Measurements from ENCODE around the gene RSU1. TPM values are rescaled to one million over a fixed set of nuclear protein-coding genes. Genes with fewer than 3 reads are reported as not detected.

RSU1 gene
- total RNA-seq, 1 experiment from 2014 or later, result 29.5 TPM

- Histone ChIP-seq H4K20me1 (ENCODE audit: insufficient read depth) (no peaks in the 10 kb centered on the region), H3K9me2 (ENCODE audit: insufficient read depth) (no peaks in the 10 kb centered on the region), H3K9ac (ENCODE audit: low read length) (no peak overlapping the region), H2AFZ (ENCODE audit: low read depth, low read length, poor library complexity, severe bottlenecking) (no peak overlapping the region), H3K36me3 (ENCODE audit: control insufficient read depth in 1 of 2, insufficient read depth in 2 of 2, low read length in 2 of 2) (no peaks in the 10 kb centered on the region), H3K4me1 (ENCODE audit: control insufficient read depth in 1 of 2, insufficient read depth in 2 of 2, low read length in 2 of 2) (no peaks in the 10 kb centered on the region), H3K4me2 (ENCODE audit: low read length) (no peak overlapping the region), H3K4me3 (replicated peaks in 1 of 2; ENCODE audit: low read depth in 1 of 2, low read length in 2 of 2) (no peak overlapping the region), H3K27ac (ENCODE audit: low read depth, low read length) (no peak overlapping the region), H3K27me3 (ENCODE audit: insufficient read depth, low read length) (no peaks in the 10 kb centered on the region), H3K9me3 (ENCODE audit: control insufficient read depth in 1 of 2, insufficient read depth in 1 of 2, low read depth in 1 of 2, low read length in 2 of 2) (no peaks in the 10 kb centered on the region), H3K79me2 (ENCODE audit: insufficient read depth, low read length) (peaks cover 17% of the 10 kb centered on the region; the same call in 1 of the 2 replicates)
- ChIA-PET CTCF (interaction anchor here (0.7 to 1.0 kb wide), 7 partner anchors 8 to 932 kb away, joined by 3 to 8 read pairs (median 4); partner anchors contain the start of gene RSU1), POLR2A (no interaction called here), RAD21 (ENCODE audit: low non-redundant PET in 1 of 2, low total read pairs in 2 of 2, uncharacterized antibody in 2 of 2, unreplicated experiment in 2 of 2) (no interaction called here)
- BruUV-seq (replicated peaks), result no TSS peak
- peak; percentile 93 for ATAC-seq
- DNase-seq (ENCODE audit: low read depth, low spot score), result peak; percentile 31
- TF ChIP-seq EGR1 (IDR thresholded peaks at IDR 0.05; ENCODE audit: low read depth), result no peak
- no peak for TF ChIP-seq ZBTB33 (IDR thresholded peaks at IDR 0.05; ENCODE audit: extremely low read depth, insufficient replicate concordance, low read length)
- peak; percentile 46 to 75 (median 67); a peak in 4 of 6 replicates for TF ChIP-seq CTCF (IDR thresholded peaks at IDR 0.05 in 2 of 3, conservative IDR thresholded peaks at IDR 0.05 in 1 of 3; ENCODE audit: borderline replicate concordance in 1 of 3, insufficient read depth in 1 of 3, low read depth in 2 of 3, low read length in 2 of 3)
- TF ChIP-seq CBX3 (IDR thresholded peaks at IDR 0.05; ENCODE audit: low read depth), result no peak
- TF ChIP-seq YY1 (IDR thresholded peaks at IDR 0.05; ENCODE audit: extremely low read depth, insufficient replicate concordance, low read depth, low read length), result no peak
- peak; percentile 54 for TF ChIP-seq RAD21 (IDR thresholded peaks at IDR 0.05; ENCODE audit: low read depth)
- no peak for TF ChIP-seq JUND (IDR thresholded peaks at IDR 0.05)
- no peak for TF ChIP-seq ZFX (IDR thresholded peaks at IDR 0.05)
- TF ChIP-seq CEBPB (IDR thresholded peaks at IDR 0.05; ENCODE audit: low read depth), result no peak
- intact Hi-C loops (cut with micrococcal nuclease), result loop anchor here (10.0 kb wide), 1 partner anchor 904 kb away; no protein-coding TSS in a partner anchor
Measured at GRCh38 chr10:16809074-16809718, 8.0 kb downstream of the RSU1 start.
